NCI-H2171 treated with DMSO at 0.1 percent for 48 hours (cell line): ENCODE measurements around the gene AGL.
"Not testable (repeated sequence)": the region's sequence is repeated elsewhere in the genome, so short reads cannot be mapped to it uniquely, and the experiment has no call there.

Experiments used
- DNase-seq: peaks from one replicate; lab custom pipeline; 2025; lab: John Stamatoyannopoulos, UW

The AGL gene

GRCh38 chr1:99943223-99943794, 93.1 kb downstream of the AGL start:
- peak; percentile 98 for DNase-seq

- DNase-seq: no peak
Observed at GRCh38 chr1:99944192-99944591, 94.0 kb downstream of the AGL start.

- DNase-seq: no peak
Observed at GRCh38 chr1:99945174-99945573, 95.0 kb downstream of the AGL start.

- peak; percentile 16 for DNase-seq
Observed at GRCh38 chr1:99950486-99950885, 100.3 kb downstream of the AGL start.

- DNase-seq: no peak
Observed at GRCh38 chr1:99952522-99952921, 102.4 kb downstream of the AGL start.

GRCh38 chr1:99955375-99955774, 105.2 kb downstream of the AGL start:
- DNase-seq: no peak

- no peak for DNase-seq
Observed at GRCh38 chr1:99956755-99957154, 106.6 kb downstream of the AGL start.

- DNase-seq: no peak
Observed at GRCh38 chr1:99957818-99958217, 107.7 kb downstream of the AGL start.

GRCh38 chr1:99959189-99959705, 109.1 kb downstream of the AGL start:
- not testable (repeated sequence) for DNase-seq

- DNase-seq: not testable (repeated sequence)
Observed at GRCh38 chr1:99960260-99960659, 110.1 kb downstream of the AGL start.

GRCh38 chr1:99963041-99963795, 113.1 kb downstream of the AGL start:
- no peak for DNase-seq

GRCh38 chr1:99964806-99965205, 114.6 kb downstream of the AGL start:
- no peak for DNase-seq

GRCh38 chr1:99965646-99966375, 115.7 kb downstream of the AGL start:
- no peak for DNase-seq

GRCh38 chr1:99968214-99968613, 118.1 kb downstream of the AGL start:
- DNase-seq: no peak

- DNase-seq: no peak
Observed at GRCh38 chr1:99969260-99969728, 119.1 kb downstream of the AGL start.

GRCh38 chr1:99969729-99970621, 119.8 kb downstream of the AGL start, which contains the start of gene SLC35A3:
Gene SLC35A3, plus strand, starts transcription at chr1:99969996. Its CDS starts 23,559 bp downstream, at chr1:99993555.
- DNase-seq: peak; percentile 87

- DNase-seq: no peak
Observed at GRCh38 chr1:99970713-99971255, 120.6 kb downstream of the AGL start.

GRCh38 chr1:99972066-99972465, 121.9 kb downstream of the AGL start:
- DNase-seq: not testable (repeated sequence)
